HAP-1 (cell line): Measurements from ENCODE around the gene MPHOSPH9.
"Not testable (repeated sequence)": the region's sequence is repeated elsewhere in the genome, so short reads cannot be mapped to it uniquely, and the experiment has no call there.

Experiments used
- DNase-seq, 2 experiments: peaks; one replicate each; pipeline ENCODE4 v3.0.0-alpha.2; 2016 to 2020; ENCODE audit warnings: low spot score in 2 of 2
- H3K27me3 ChIP-seq: fragments of 250-450 bp; sonication (Bioruptor Pico); 2 replicates; pipeline ENCODE4 v1.5.1; 2020; ENCODE audit warnings: low read depth, mild to moderate bottlenecking, moderate library complexity
- H3K36me3 ChIP-seq: fragments of 250-450 bp; sonication (Bioruptor Pico); replicated peaks from 2 replicates; pipeline ENCODE4 v1.5.1; 2020; ENCODE audit warnings: mild to moderate bottlenecking
- H3K4me1 ChIP-seq: fragments of 250-450 bp; sonication (Bioruptor Pico); 2 replicates; pipeline ENCODE4 v1.5.1; 2020; ENCODE audit warnings: mild to moderate bottlenecking
- H3K4me3 ChIP-seq: fragments of 250-450 bp; sonication (Bioruptor Pico); 2 replicates; pipeline ENCODE4 v1.5.1; 2020; ENCODE audit warnings: mild to moderate bottlenecking, moderate library complexity
- H3K9me3 ChIP-seq: fragments of 250-450 bp; sonication (Bioruptor Pico); 2 replicates; pipeline ENCODE4 v1.5.1; 2020; ENCODE audit warnings: mild to moderate bottlenecking, moderate library complexity
- in situ Hi-C: fragments of 300-500 bp; cut with MboI; formaldehyde crosslinking; loops from 3 replicates; pipeline ENCODE4 v1.14.3; 2020; ENCODE audit warnings: low sequenced_read_pairs, inconsistent platforms, mixed read lengths

Gene MPHOSPH9

GRCh38 chr12:123250471-123251383, 17.8 kb upstream of the MPHOSPH9 start:
- in situ Hi-C loops, result no loop called here
- DNase-seq, result peak; percentile 77 to 94
- peaks cover 49% of the 10 kb centered on the region for H3K36me3 ChIP-seq
- no peaks in the 10 kb centered on the region for H3K27me3 ChIP-seq
- no peak overlapping the region for H3K4me3 ChIP-seq
- H3K9me3 ChIP-seq, result peaks cover 10% of the 10 kb centered on the region
- peaks cover 42% of the 10 kb centered on the region for H3K4me1 ChIP-seq

GRCh38 chr12:123248996-123249741, 16.2 kb upstream of the MPHOSPH9 start:
- H3K4me3 ChIP-seq, in situ Hi-C loops, DNase-seq, H3K27me3 ChIP-seq: not testable (repeated sequence)
- Histone ChIP-seq H3K36me3 (peaks cover 38% of the 10 kb centered on the region), H3K9me3 (peaks cover 13% of the 10 kb centered on the region), H3K4me1 (peaks cover 42% of the 10 kb centered on the region)

GRCh38 chr12:123248129-123248528, 15.2 kb upstream of the MPHOSPH9 start:
- Histone ChIP-seq H3K9me3 (peaks cover 13% of the 10 kb centered on the region), H3K36me3 (peaks cover 33% of the 10 kb centered on the region), H3K4me1 (peaks cover 33% of the 10 kb centered on the region)
- H3K4me3 ChIP-seq, H3K27me3 ChIP-seq, DNase-seq, in situ Hi-C loops: not testable (repeated sequence)

GRCh38 chr12:123245678-123246077, 12.7 kb upstream of the MPHOSPH9 start:
- in situ Hi-C loops, result no loop called here
- H3K36me3 ChIP-seq, result peaks cover 27% of the 10 kb centered on the region
- H3K4me1 ChIP-seq, result peaks cover 21% of the 10 kb centered on the region
- H3K9me3 ChIP-seq, result peaks cover 13% of the 10 kb centered on the region
- DNase-seq, result no peak
- H3K4me3 ChIP-seq, result no peak overlapping the region
- no peaks in the 10 kb centered on the region for H3K27me3 ChIP-seq

- DNase-seq, result no peak
- Histone ChIP-seq H3K27me3 (no peaks in the 10 kb centered on the region), H3K9me3 (peaks cover 13% of the 10 kb centered on the region), H3K4me3 (no peak overlapping the region), H3K4me1 (peaks cover 16% of the 10 kb centered on the region), H3K36me3 (peaks cover 23% of the 10 kb centered on the region)
- in situ Hi-C loops, result no loop called here
These were observed 10.8 kb upstream of the MPHOSPH9 start for GRCh38 chr12:123243671-123244262.

- Histone ChIP-seq H3K4me3 (no peak overlapping the region), H3K9me3 (peaks cover 10% of the 10 kb centered on the region), H3K27me3 (no peaks in the 10 kb centered on the region), H3K4me1 (peaks cover 17% of the 10 kb centered on the region), H3K36me3 (peaks cover 17% of the 10 kb centered on the region)
- in situ Hi-C loops, result no loop called here
- DNase-seq, result no peak
These were observed 9.4 kb upstream of the MPHOSPH9 start for GRCh38 chr12:123242116-123242904.

GRCh38 chr12:123238961-123239360, 6.0 kb upstream of the MPHOSPH9 start:
- H3K4me1 ChIP-seq, result peaks cover 18% of the 10 kb centered on the region
- no peak for DNase-seq
- in situ Hi-C loops, result no loop called here
- H3K36me3 ChIP-seq, result peaks cover 16% of the 10 kb centered on the region
- H3K9me3 ChIP-seq, result peaks cover 2% of the 10 kb centered on the region; the same call in 1 of the 2 replicates
- H3K27me3 ChIP-seq, result no peaks in the 10 kb centered on the region
- H3K4me3 ChIP-seq, result no peak overlapping the region

- Histone ChIP-seq H3K27me3 (no peaks in the 10 kb centered on the region), H3K36me3 (peaks cover 16% of the 10 kb centered on the region), H3K4me1 (peaks cover 18% of the 10 kb centered on the region), H3K9me3 (peaks cover 2% of the 10 kb centered on the region; the same call in 1 of the 2 replicates), H3K4me3 (no peak overlapping the region)
- in situ Hi-C loops, result no loop called here
- no peak for DNase-seq
These were observed 5.4 kb upstream of the MPHOSPH9 start for GRCh38 chr12:123238330-123238682.

- peaks cover 18% of the 10 kb centered on the region for H3K4me1 ChIP-seq
- peak; percentile 30 to 68 for DNase-seq
- in situ Hi-C loops, result no loop called here
- H3K9me3 ChIP-seq, result peaks cover 2% of the 10 kb centered on the region; the same call in 1 of the 2 replicates
- H3K4me3 ChIP-seq, result no peak overlapping the region
- no peaks in the 10 kb centered on the region for H3K27me3 ChIP-seq
- peaks cover 16% of the 10 kb centered on the region for H3K36me3 ChIP-seq
These were observed 4.8 kb upstream of the MPHOSPH9 start for GRCh38 chr12:123237646-123238329.

GRCh38 chr12:123233505-123234308, 766 bp upstream of the MPHOSPH9 start:
- DNase-seq, result no peak
- in situ Hi-C loops, result no loop called here
- Histone ChIP-seq H3K36me3 (peaks cover 16% of the 10 kb centered on the region), H3K4me3 (peak overlapping the region; percentile 81), H3K9me3 (peaks cover 2% of the 10 kb centered on the region; the same call in 1 of the 2 replicates), H3K27me3 (no peaks in the 10 kb centered on the region), H3K4me1 (peaks cover 18% of the 10 kb centered on the region)

GRCh38 chr12:123232472-123232806, 502 bp downstream of the MPHOSPH9 start:
- H3K4me1 ChIP-seq, result peaks cover 27% of the 10 kb centered on the region

GRCh38 chr12:123231931-123232330, 1.0 kb downstream of the MPHOSPH9 start:
- no peak for DNase-seq
- Histone ChIP-seq H3K9me3 (no peaks in the 10 kb centered on the region), H3K27me3 (no peaks in the 10 kb centered on the region), H3K36me3 (peaks cover 12% of the 10 kb centered on the region; the same call in 1 of the 2 replicates), H3K4me3 (peak overlapping the region; percentile 81), H3K4me1 (peaks cover 29% of the 10 kb centered on the region)
- in situ Hi-C loops, result no loop called here

More at GRCh38 chr12:123232472-123232806, 502 bp downstream of the MPHOSPH9 start:
- no peak for DNase-seq
- in situ Hi-C loops, result no loop called here
- Histone ChIP-seq H3K27me3 (no peaks in the 10 kb centered on the region), H3K9me3 (peaks cover under 1% of the 10 kb centered on the region; the same call in 1 of the 2 replicates), H3K36me3 (peaks cover 14% of the 10 kb centered on the region), H3K4me3 (peak overlapping the region; percentile 81)
